ENCODE results near the gene TOMT.

Gene TOMT

GRCh38 chr11:72119198-72119597 lies 13.5 kb downstream of the TOMT start:
- TF ChIP-seq CTCF (conservative IDR thresholded peaks at IDR 0.05; ENCODE audit: low read depth) = no peak
- no peak for DNase-seq (ENCODE audit: low spot score)

GRCh38 chr11:72120930-72121329 lies 15.2 kb downstream of the TOMT start:
- no peak for DNase-seq (ENCODE audit: low spot score)
- H3K27ac ChIP-seq = no peak overlapping the region
- ChIA-PET POLR2A (ENCODE audit: low non-redundant PET) (no interaction called here), CTCF (no interaction called here)
- TF ChIP-seq CTCF (conservative IDR thresholded peaks at IDR 0.05; ENCODE audit: low read depth) = no peak

More at GRCh38 chr11:72119198-72119597, 13.5 kb downstream of the TOMT start:
- H3K27ac ChIP-seq = no peak overlapping the region
- ChIA-PET CTCF (interaction anchor here (0.7 kb wide), 1 partner anchor 1257 kb away, joined by 5 read pairs; no protein-coding TSS in a partner anchor), POLR2A (ENCODE audit: low non-redundant PET) (no interaction called here)

GRCh38 chr11:72122607-72123006 lies 16.9 kb downstream of the TOMT start:
- POLR2A ChIA-PET (ENCODE audit: low non-redundant PET) = no interaction called here
- TF ChIP-seq CTCF (conservative IDR thresholded peaks at IDR 0.05; ENCODE audit: low read depth) = no peak
- no peak for DNase-seq (ENCODE audit: low spot score)
- CTCF ChIA-PET = interaction anchor here (0.6 to 0.7 kb wide), 2 partner anchors 37 to 101 kb away, joined by 3 read pairs; no protein-coding TSS in a partner anchor
- H3K27ac ChIP-seq = no peak overlapping the region

GRCh38 chr11:72123117-72123653 lies 17.5 kb downstream of the TOMT start:
- DNase-seq (ENCODE audit: low spot score) = no peak
- CTCF ChIA-PET = interaction anchor here (0.7 kb wide), 1 partner anchor 37 kb away, joined by 3 read pairs; no protein-coding TSS in a partner anchor
- POLR2A ChIA-PET (ENCODE audit: low non-redundant PET) = no interaction called here
- no peak overlapping the region for H3K27ac ChIP-seq
- no peak for TF ChIP-seq CTCF (conservative IDR thresholded peaks at IDR 0.05; ENCODE audit: low read depth)

- no peak for DNase-seq (ENCODE audit: low spot score)
- no peak overlapping the region for H3K27ac ChIP-seq
- no peak for TF ChIP-seq CTCF (conservative IDR thresholded peaks at IDR 0.05; ENCODE audit: low read depth)
- ChIA-PET CTCF (no interaction called here), POLR2A (ENCODE audit: low non-redundant PET) (no interaction called here)
These were observed 18.3 kb downstream of the TOMT start for GRCh38 chr11:72124046-72124445.

GRCh38 chr11:72125956-72126355 lies 20.2 kb downstream of the TOMT start:
- CTCF ChIA-PET = interaction anchor here (0.6 to 1.1 kb wide), 3 partner anchors 17 to 34 kb away, joined by 3 to 5 read pairs (median 3); no protein-coding TSS in a partner anchor
- H3K27ac ChIP-seq = no peak overlapping the region
- no peak for DNase-seq (ENCODE audit: low spot score)
- TF ChIP-seq CTCF (conservative IDR thresholded peaks at IDR 0.05; ENCODE audit: low read depth) = no peak
- POLR2A ChIA-PET (ENCODE audit: low non-redundant PET) = no interaction called here

Data from RWPE1 (cell line).